Uterus (tissue), 4 donors: ENCODE measurements around the gene SESN3. TPM values are rescaled to one million over a fixed set of nuclear protein-coding genes. Genes with fewer than 3 reads are reported as not detected.

Experiments
- DNase-seq, 2 donors: peaks; one replicate each; pipeline ENCODE4 v3.0.0-alpha.2; 2019 to 2020
- H3K27ac ChIP-seq, 2 donors: fragments of 200-600 bp; sonication (generic); 1 replicate in 1 of 2; 2 replicates in 1 of 2; pipeline ENCODE4 v1.5.1; 2016 to 2018
- H3K27me3 ChIP-seq, 2 donors: fragments of 200-600 bp; sonication (generic); one replicate each; pipeline ENCODE4 v1.5.1; 2018 to 2019; ENCODE audit warnings: control low read depth in 1 of 2
- H3K36me3 ChIP-seq, 2 donors: fragments of 200-600 bp; sonication (generic); one replicate each; pipeline ENCODE4 v1.5.1; 2019; ENCODE audit warnings: control low read depth in 1 of 2
- H3K4me1 ChIP-seq, 2 donors: fragments of 200-600 bp; sonication (generic); one replicate each; pipeline ENCODE4 v1.5.1; 2018 to 2019; ENCODE audit warnings: control low read depth in 1 of 2
- H3K4me3 ChIP-seq, 2 donors: fragments of 200-600 bp; sonication (generic); 1 replicate in 1 of 2; 2 replicates in 1 of 2; pipeline ENCODE4 v1.5.1; 2018 to 2019; ENCODE audit warnings: mild to moderate bottlenecking in 1 of 2
- H3K9me3 ChIP-seq, 2 donors: fragments of 200-600 bp; sonication (generic); one replicate each; pipeline ENCODE4 v1.5.1; 2019; ENCODE audit warnings: control low read depth in 1 of 2
- CTCF ChIP-seq, 4 experiments: fragments of 200-600 bp in 2 of 4; fragments of 450-650 bp in 2 of 4; sonication (generic) in 2 of 4; IDR thresholded peaks; one replicate each; pipeline ENCODE4 v1.5.1; 2016 to 2019; ENCODE audit warnings: antibody characterized with exemption in 4 of 4, mild to moderate bottlenecking in 2 of 4, moderate library complexity in 1 of 4
- POLR2A ChIP-seq, 2 donors: fragments of 450-650 bp; IDR thresholded peaks; one replicate each; pipeline ENCODE4 v1.6.1; 2016; ENCODE audit warnings: antibody characterized with exemption in 2 of 2, mild to moderate bottlenecking in 1 of 2, moderate library complexity in 1 of 2
- intact Hi-C: fragments of 100-400 bp; cut with DNase I; formaldehyde crosslinking; loops from one replicate; pipeline ENCODE4 v1.15.1; 2023; ENCODE audit warnings: low total_unique reads
- total RNA-seq, 4 donors: library from RNA; depleted of rRNA in 3 of 4; stranded (reverse); fragments of >200 nt in 3 of 4; gene quantifications; one replicate each; pipeline versions ENCODE4 v1.1.0 to v1.2.4, GENCODE V29; 2014 to 2023
- donor health status: DM: yes; HTN: yes; CAD: no.

The SESN3 gene
- total RNA-seq, 4 donors from 2014 or later: 19.7 to 188 (median 39.3) TPM

GRCh38 chr11:95135880-95136279 lies 95.1 kb downstream of the SESN3 start:
- H3K27me3 ChIP-seq: no peaks in the 10 kb centered on the region
- TF ChIP-seq CTCF (IDR thresholded peaks at IDR 0.05): no peak
- no peak for TF ChIP-seq POLR2A (IDR thresholded peaks at IDR 0.05)
- intact Hi-C loops: no loop called here
- no peaks in the 10 kb centered on the region for H3K9me3 ChIP-seq
- no peak overlapping the region for H3K4me3 ChIP-seq
- DNase-seq: no peak
- H3K36me3 ChIP-seq: no peaks in the 10 kb centered on the region
- H3K27ac ChIP-seq: no peak overlapping the region
- no peaks in the 10 kb centered on the region for H3K4me1 ChIP-seq

GRCh38 chr11:95135155-95135554 lies 95.8 kb downstream of the SESN3 start:
- Histone ChIP-seq H3K36me3 (no peaks in the 10 kb centered on the region), H3K4me1 (no peaks in the 10 kb centered on the region), H3K9me3 (no peaks in the 10 kb centered on the region), H3K27ac (no peak overlapping the region), H3K27me3 (no peaks in the 10 kb centered on the region), H3K4me3 (no peak overlapping the region)
- DNase-seq: no peak
- intact Hi-C loops: no loop called here
- TF ChIP-seq CTCF (IDR thresholded peaks at IDR 0.05) (no peak), POLR2A (IDR thresholded peaks at IDR 0.05) (no peak)

- H3K4me1 ChIP-seq: no peaks in the 10 kb centered on the region
- no peak for TF ChIP-seq POLR2A (IDR thresholded peaks at IDR 0.05)
- no peak for TF ChIP-seq CTCF (IDR thresholded peaks at IDR 0.05)
- intact Hi-C loops: no loop called here
- no peaks in the 10 kb centered on the region for H3K9me3 ChIP-seq
- DNase-seq: no peak
- no peaks in the 10 kb centered on the region for H3K36me3 ChIP-seq
- H3K4me3 ChIP-seq: no peak overlapping the region
- peak overlapping the region in 1 of 2 donors; percentile 37 for H3K27ac ChIP-seq
- no peaks in the 10 kb centered on the region for H3K27me3 ChIP-seq
Observed at GRCh38 chr11:95134491-95134890, 96.5 kb downstream of the SESN3 start.

- Histone ChIP-seq H3K9me3 (no peaks in the 10 kb centered on the region), H3K4me1 (no peaks in the 10 kb centered on the region), H3K27me3 (no peaks in the 10 kb centered on the region), H3K27ac (no peak overlapping the region), H3K4me3 (no peak overlapping the region), H3K36me3 (no peaks in the 10 kb centered on the region)
- TF ChIP-seq POLR2A (IDR thresholded peaks at IDR 0.05) (no peak), CTCF (IDR thresholded peaks at IDR 0.05) (no peak)
- intact Hi-C loops: no loop called here
- no peak for DNase-seq
Observed at GRCh38 chr11:95132956-95133355, 98.0 kb downstream of the SESN3 start.

- intact Hi-C loops: no loop called here
Observed at GRCh38 chr11:95128602-95129001, 102.4 kb downstream of the SESN3 start.

More at GRCh38 chr11:95128602-95129001, 102.4 kb downstream of the SESN3 start:
- no peaks in the 10 kb centered on the region for H3K9me3 ChIP-seq
- H3K36me3 ChIP-seq: no peaks in the 10 kb centered on the region
- H3K4me1 ChIP-seq: no peaks in the 10 kb centered on the region
- TF ChIP-seq POLR2A (IDR thresholded peaks at IDR 0.05) (no peak), CTCF (IDR thresholded peaks at IDR 0.05) (no peak)
- H3K27me3 ChIP-seq: no peaks in the 10 kb centered on the region
- no peak overlapping the region for H3K27ac ChIP-seq
- no peak for DNase-seq
- no peak overlapping the region for H3K4me3 ChIP-seq
